Measurements from ENCODE around the gene PLCL2. TPM values are rescaled to one million over a fixed set of nuclear protein-coding genes. Genes with fewer than 3 reads are reported as not detected.
A peak's percentile ranks its signal among the peaks of the same experiment; 100 is the strongest.

PLCL2 gene
- total and polyA plus RNA-seq, 2 donors (not counting 1 experiment from before 2014, with no cell fraction given), result 21.7 to 55.2 TPM

- Histone ChIP-seq H3K27me3 (replicated peaks in 1 of 4; ENCODE audit: control extremely low read depth in 1 of 4, control insufficient read depth in 3 of 4, insufficient read depth in 4 of 4, low read length in 3 of 4) (no peaks in the 10 kb centered on the region), H3K4me3 (ENCODE audit: control extremely low read depth in 1 of 5, extremely low read depth in 1 of 5, insufficient read depth in 1 of 5, low read depth in 2 of 5, low read length in 4 of 5) (no peak overlapping the region), H3K9me3 (ENCODE audit: control extremely low read depth in 1 of 3, control insufficient read depth in 2 of 3, insufficient read depth in 1 of 3, low read length in 2 of 3) (peaks cover 0 to 2% (median 0%) of the 10 kb centered on the region in 3 donors), H3K36me3 (replicated peaks in 1 of 2; ENCODE audit: control extremely low read depth in 1 of 2, control insufficient read depth in 1 of 2, extremely low read depth in 1 of 2, insufficient read depth in 2 of 2, low read length in 1 of 2) (peaks cover 7 to 21% of the 10 kb centered on the region in 2 experiments), H3K4me1 (ENCODE audit: control insufficient read depth in 2 of 2, insufficient read depth in 2 of 2, low read length in 2 of 2) (peaks cover 17 to 19% of the 10 kb centered on the region in 2 donors), H3K4me2 (replicated peaks; ENCODE audit: low read depth, low read length, poor library complexity, severe bottlenecking) (no peak overlapping the region), H3K9ac (ENCODE audit: low read length) (no peak overlapping the region), H3K79me2 (ENCODE audit: control insufficient read depth, insufficient read depth, low read length) (peaks cover 87% of the 10 kb centered on the region), H2AFZ (ENCODE audit: insufficient read depth, low read depth, low read length, poor library complexity, severe bottlenecking) (no peak overlapping the region), H4K20me1 (ENCODE audit: control insufficient read depth, insufficient read depth, low read length, poor library complexity, severe bottlenecking) (peaks cover 61% of the 10 kb centered on the region), H3K27ac (ENCODE audit: low read length in 2 of 2) (peak overlapping the region in 1 of 2 donors; percentile 40)
- Mint-ChIP-seq H3K4me3 (peak overlapping the region; percentile 3), H3K4me1 (peaks cover 67% of the 10 kb centered on the region), H3K9me3 (ENCODE audit: insufficient read depth) (peaks cover 9% of the 10 kb centered on the region), H3K27ac (no peak overlapping the region), H3K27me3 (no peaks in the 10 kb centered on the region)
- ChIA-PET POLR2A (interaction anchor here (0.5 kb wide), 1 partner anchor 48 kb away, joined by 3 read pairs; no protein-coding TSS in a partner anchor), CTCF (no interaction called here)
- DNase-seq (no peak), ATAC-seq (ENCODE audit: low read depth) (no peak)
- WGBS (ENCODE audit: insufficient coverage), result 50% methylated on average over 2 of the region's 2 CpGs
- TF ChIP-seq EZH2 (IDR thresholded peaks at IDR 0.05; ENCODE audit: borderline replicate concordance, insufficient read depth, low read depth, low read length, poor library complexity, severe bottlenecking) (no peak), CTCF (IDR thresholded peaks at IDR 0.05) (no peak)
- intact Hi-C loops (cut with micrococcal nuclease), result no loop called here
Measured at GRCh38 chr3:17006132-17006852, 121.5 kb downstream of the PLCL2 start.

- intact Hi-C loops (cut with micrococcal nuclease), result no loop called here
- no peak overlapping the region for H3K9ac ChIP-seq (ENCODE audit: low read length)
- H3K4me2 ChIP-seq (replicated peaks; ENCODE audit: low read depth, low read length, poor library complexity, severe bottlenecking), result no peak overlapping the region
- Mint-ChIP-seq H3K4me3 (no peak overlapping the region), H3K27ac (no peak overlapping the region), H3K9me3 (ENCODE audit: insufficient read depth) (peaks cover 4% of the 10 kb centered on the region), H3K27me3 (no peaks in the 10 kb centered on the region), H3K4me1 (peaks cover 63% of the 10 kb centered on the region)
- no peaks in the 10 kb centered on the region for H3K27me3 ChIP-seq (replicated peaks in 1 of 4; ENCODE audit: control extremely low read depth in 1 of 4, control insufficient read depth in 3 of 4, insufficient read depth in 4 of 4, low read length in 3 of 4)
- no peak overlapping the region for H3K27ac ChIP-seq (ENCODE audit: low read length in 2 of 2)
- H3K4me3 ChIP-seq (ENCODE audit: control extremely low read depth in 1 of 5, extremely low read depth in 1 of 5, insufficient read depth in 1 of 5, low read depth in 2 of 5, low read length in 4 of 5), result no peak overlapping the region
- ATAC-seq (ENCODE audit: low read depth) (no peak), DNase-seq (no peak)
- H4K20me1 ChIP-seq (ENCODE audit: control insufficient read depth, insufficient read depth, low read length, poor library complexity, severe bottlenecking), result peaks cover 52% of the 10 kb centered on the region
- H3K36me3 ChIP-seq (replicated peaks in 1 of 2; ENCODE audit: control extremely low read depth in 1 of 2, control insufficient read depth in 1 of 2, extremely low read depth in 1 of 2, insufficient read depth in 2 of 2, low read length in 1 of 2), result peaks cover 9 to 31% of the 10 kb centered on the region in 2 experiments
- H3K9me3 ChIP-seq (ENCODE audit: control extremely low read depth in 1 of 3, control insufficient read depth in 2 of 3, insufficient read depth in 1 of 3, low read length in 2 of 3), result no peaks in the 10 kb centered on the region
- TF ChIP-seq CTCF (IDR thresholded peaks at IDR 0.05), result no peak
- TF ChIP-seq EZH2 (IDR thresholded peaks at IDR 0.05; ENCODE audit: borderline replicate concordance, insufficient read depth, low read depth, low read length, poor library complexity, severe bottlenecking), result no peak
- POLR2A ChIA-PET, result no interaction called here
- peaks cover 81% of the 10 kb centered on the region for H3K79me2 ChIP-seq (ENCODE audit: control insufficient read depth, insufficient read depth, low read length)
- peaks cover 17 to 19% of the 10 kb centered on the region in 2 donors for H3K4me1 ChIP-seq (ENCODE audit: control insufficient read depth in 2 of 2, insufficient read depth in 2 of 2, low read length in 2 of 2)
- WGBS (ENCODE audit: insufficient coverage), result no CpG with 5 or more reads among the region's 1 CpG
- no peak overlapping the region for H2AFZ ChIP-seq (ENCODE audit: insufficient read depth, low read depth, low read length, poor library complexity, severe bottlenecking)
- CTCF ChIA-PET, result interaction anchor here (1.2 to 1.4 kb wide), 2 partner anchors 14 to 91 kb away, joined by 3 read pairs; no protein-coding TSS in a partner anchor
Measured at GRCh38 chr3:17007284-17007683, 122.5 kb downstream of the PLCL2 start.

Measured in B cell (primary cell).